Gastroesophageal sphincter (tissue), 4 donors: ENCODE results near the gene TNFRSF4. TPM values are rescaled to one million over a fixed set of nuclear protein-coding genes. Genes with fewer than 3 reads are reported as not detected.

Experiments
- ATAC-seq: fragments of 150-250 bp; one replicate; pipeline ENCODE4 v1.9.1; 2016; ENCODE audit warnings: mild to moderate bottlenecking, moderate library complexity
- H3K27ac ChIP-seq, 4 donors: fragments of 200-600 bp; sonication (generic) in 3 of 4; 1 replicate in 3 of 4; 2 replicates in 1 of 4; pipeline ENCODE4 v1.5.1; 2016 to 2019
- H3K27me3 ChIP-seq: fragments of 200-600 bp; sonication (generic); one replicate; pipeline ENCODE4 v1.5.1; 2019
- H3K36me3 ChIP-seq, 2 donors: fragments of 200-600 bp; sonication (generic); one replicate each; pipeline ENCODE4 v1.5.1; 2019; ENCODE audit warnings: control low read depth in 1 of 2
- H3K4me1 ChIP-seq, 3 donors: fragments of 200-600 bp; sonication (generic); 1 replicate in 2 of 3; 2 replicates in 1 of 3; pipeline ENCODE4 v1.5.1; 2016 to 2019; ENCODE audit warnings: control low read depth in 2 of 3
- H3K4me3 ChIP-seq, 2 donors: fragments of 200-600 bp; sonication (generic); one replicate each; pipeline ENCODE4 v1.5.1; 2019; ENCODE audit warnings: mild to moderate bottlenecking in 1 of 2, moderate library complexity in 1 of 2
- H3K9me3 ChIP-seq, 3 donors: fragments of 200-600 bp; sonication (generic); one replicate each; pipeline ENCODE4 v1.5.1; 2017 to 2019; ENCODE audit warnings: control low read depth in 2 of 3
- EP300 ChIP-seq: sonication (generic); formaldehyde crosslinking; IDR thresholded peaks from one replicate; pipeline ENCODE4 v1.6.1; 2017; ENCODE audit warnings: antibody characterized with exemption, mild to moderate bottlenecking
- POLR2A ChIP-seq, 2 donors: fragments of 450-650 bp; IDR thresholded peaks; one replicate each; pipeline ENCODE4 v1.6.1; 2017; ENCODE audit warnings: antibody characterized with exemption in 2 of 2, mild to moderate bottlenecking in 2 of 2, moderate library complexity in 1 of 2
- POLR2AphosphoS5 ChIP-seq: sonication (generic); formaldehyde crosslinking; IDR thresholded peaks from one replicate; pipeline ENCODE4 v1.6.1; 2017; ENCODE audit warnings: antibody characterized with exemption
- WGBS, 2 donors: methylation state at CpG; one replicate each; pipeline ENCODE4 v1.1.5; 2018; ENCODE audit warnings: low coverage in 1 of 2; 5-methylcytosine and 5-hydroxymethylcytosine counted together
- total RNA-seq, 4 donors: library from RNA; depleted of rRNA; stranded (reverse); fragments of >200 nt; gene quantifications; one replicate each; pipeline ENCODE4 v1.1.0, GENCODE V29; 2016
- TF ChIP-seq, protein P1 (sequence below), 4 experiments: fragments of 200-600 bp in 2 of 4; fragments of 450-650 bp in 2 of 4; sonication (generic) in 1 of 4; IDR thresholded peaks; one replicate each; pipeline ENCODE4 v1.5.1; 2017 to 2019; ENCODE audit warnings: antibody characterized with exemption in 4 of 4, mild to moderate bottlenecking in 2 of 4, moderate library complexity in 2 of 4

TNFRSF4 gene
- total RNA-seq, 4 donors from 2014 or later, result 0.93 to 1.6 (median 1.3) TPM

DNA sequence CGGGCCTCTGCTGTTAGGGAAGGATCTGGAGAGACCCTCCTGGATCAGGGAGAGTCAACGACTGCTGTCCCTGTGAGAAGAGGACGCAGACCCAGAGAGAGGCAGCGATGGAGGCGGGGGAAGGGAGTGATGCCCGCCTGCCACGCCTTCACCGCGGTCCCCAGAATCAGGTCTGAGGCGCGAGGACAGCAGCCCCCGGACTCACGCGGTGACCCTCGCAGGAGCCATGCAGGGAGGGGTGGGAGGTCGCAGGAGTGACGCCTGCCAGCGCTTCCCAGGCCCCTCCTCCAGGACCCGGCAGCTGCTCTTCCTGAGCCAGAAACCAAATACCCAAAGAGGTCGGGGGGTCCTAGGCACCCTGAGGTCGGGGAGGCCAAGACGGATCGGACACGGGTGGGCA lies 6.2 kb upstream of the TNFRSF4 start:
- Histone ChIP-seq H3K4me1 (peaks cover 0 to 5% (median 0%) of the 10 kb centered on the region in 3 donors), H3K27me3 (no peaks in the 10 kb centered on the region), H3K36me3 (peaks cover 0 to 100% of the 10 kb centered on the region in 2 donors), H3K27ac (no peak overlapping the region), H3K9me3 (no peaks in the 10 kb centered on the region), H3K4me3 (no peak overlapping the region)
- TF ChIP-seq EP300, result no peak
- TF ChIP-seq POLR2A (IDR thresholded peaks at IDR 0.05), result no peak
- TF ChIP-seq, protein P1, sequence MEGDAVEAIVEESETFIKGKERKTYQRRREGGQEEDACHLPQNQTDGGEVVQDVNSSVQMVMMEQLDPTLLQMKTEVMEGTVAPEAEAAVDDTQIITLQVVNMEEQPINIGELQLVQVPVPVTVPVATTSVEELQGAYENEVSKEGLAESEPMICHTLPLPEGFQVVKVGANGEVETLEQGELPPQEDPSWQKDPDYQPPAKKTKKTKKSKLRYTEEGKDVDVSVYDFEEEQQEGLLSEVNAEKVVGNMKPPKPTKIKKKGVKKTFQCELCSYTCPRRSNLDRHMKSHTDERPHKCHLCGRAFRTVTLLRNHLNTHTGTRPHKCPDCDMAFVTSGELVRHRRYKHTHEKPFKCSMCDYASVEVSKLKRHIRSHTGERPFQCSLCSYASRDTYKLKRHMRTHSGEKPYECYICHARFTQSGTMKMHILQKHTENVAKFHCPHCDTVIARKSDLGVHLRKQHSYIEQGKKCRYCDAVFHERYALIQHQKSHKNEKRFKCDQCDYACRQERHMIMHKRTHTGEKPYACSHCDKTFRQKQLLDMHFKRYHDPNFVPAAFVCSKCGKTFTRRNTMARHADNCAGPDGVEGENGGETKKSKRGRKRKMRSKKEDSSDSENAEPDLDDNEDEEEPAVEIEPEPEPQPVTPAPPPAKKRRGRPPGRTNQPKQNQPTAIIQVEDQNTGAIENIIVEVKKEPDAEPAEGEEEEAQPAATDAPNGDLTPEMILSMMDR (IDR thresholded peaks at IDR 0.05), result no peak
- TF ChIP-seq POLR2AphosphoS5, result no peak
- ATAC-seq, result no peak
- WGBS, 2 donors, result 100% methylated on average over 1 of the region's 24 CpGs; no CpG with 5 or more reads in 1 of the 2 donors

DNA sequence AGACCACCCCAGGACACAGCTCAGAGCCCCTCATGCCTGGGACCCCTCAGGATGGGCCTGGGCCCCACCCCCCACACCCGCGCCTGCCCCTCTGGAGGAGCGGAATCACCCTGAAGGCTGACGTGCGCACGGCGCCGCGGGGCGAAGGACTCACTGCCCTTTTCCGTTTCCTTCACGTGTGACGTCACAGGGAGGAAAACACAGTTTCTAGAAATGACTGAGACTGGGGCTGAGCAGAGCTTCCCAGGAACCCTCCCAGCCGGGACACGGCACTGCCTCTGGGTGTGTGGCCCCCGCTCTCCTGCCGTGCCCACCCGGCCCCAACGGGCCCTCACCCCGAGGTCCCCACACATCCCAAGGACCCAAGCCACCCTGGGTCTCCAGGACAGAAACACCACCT lies 5.4 kb upstream of the TNFRSF4 start:
- TF ChIP-seq, protein P1 (IDR thresholded peaks at IDR 0.05), result no peak
- TF ChIP-seq POLR2A (IDR thresholded peaks at IDR 0.05) (no peak), EP300 (no peak), POLR2AphosphoS5 (no peak)

DNA sequence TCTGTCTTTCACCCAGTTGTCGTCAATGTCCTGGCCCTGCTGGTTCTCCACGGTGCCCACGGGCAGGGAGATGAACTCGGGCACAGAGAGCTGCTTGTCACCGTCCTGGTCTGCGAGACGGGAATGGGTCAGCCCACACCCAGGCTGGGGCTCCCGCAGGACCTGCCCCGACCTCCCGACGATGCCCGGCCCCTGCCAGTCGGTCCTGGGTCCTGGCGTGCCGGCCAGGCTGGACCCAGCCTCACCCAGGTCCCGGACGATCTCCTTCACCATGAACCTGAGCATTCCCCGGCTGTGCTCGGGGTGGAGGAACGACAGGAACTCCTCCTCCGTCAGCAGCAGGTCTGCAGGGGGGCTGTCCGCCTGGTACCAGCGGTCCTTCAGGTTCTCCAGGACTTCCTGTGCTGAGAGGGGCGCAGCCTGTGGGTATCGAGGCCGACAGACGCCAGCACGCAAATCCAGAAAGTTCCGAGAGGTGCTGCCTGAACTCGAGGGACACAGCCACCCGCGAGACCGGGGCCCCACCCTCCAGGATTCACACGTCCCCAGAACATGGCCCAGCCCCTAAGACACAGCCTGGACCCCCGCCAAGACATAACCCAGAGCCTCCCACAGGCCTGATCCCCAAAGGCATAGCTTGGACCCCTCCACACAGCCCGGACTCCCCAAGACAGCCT lies 4.7 kb upstream of the TNFRSF4 start:
- TF ChIP-seq, protein P1 (IDR thresholded peaks at IDR 0.05), result no peak
- no peak for TF ChIP-seq EP300
- no peak for TF ChIP-seq POLR2AphosphoS5
- TF ChIP-seq POLR2A (IDR thresholded peaks at IDR 0.05), result no peak
- H3K36me3 ChIP-seq, result peaks cover 0 to 86% of the 10 kb centered on the region in 2 donors

More for the DNA sequence above, 5.4 kb upstream of the TNFRSF4 start:
- WGBS, 2 donors, result no CpG with 5 or more reads among the region's 20 CpGs
- H3K27me3 ChIP-seq, result no peaks in the 10 kb centered on the region
- no peak overlapping the region for H3K27ac ChIP-seq
- H3K4me3 ChIP-seq, result no peak overlapping the region
- no peak for ATAC-seq
- H3K4me1 ChIP-seq, result peaks cover 0 to 8% (median 0%) of the 10 kb centered on the region in 3 donors
- H3K9me3 ChIP-seq, result no peaks in the 10 kb centered on the region
- H3K36me3 ChIP-seq, result peaks cover 0 to 93% of the 10 kb centered on the region in 2 donors

DNA sequence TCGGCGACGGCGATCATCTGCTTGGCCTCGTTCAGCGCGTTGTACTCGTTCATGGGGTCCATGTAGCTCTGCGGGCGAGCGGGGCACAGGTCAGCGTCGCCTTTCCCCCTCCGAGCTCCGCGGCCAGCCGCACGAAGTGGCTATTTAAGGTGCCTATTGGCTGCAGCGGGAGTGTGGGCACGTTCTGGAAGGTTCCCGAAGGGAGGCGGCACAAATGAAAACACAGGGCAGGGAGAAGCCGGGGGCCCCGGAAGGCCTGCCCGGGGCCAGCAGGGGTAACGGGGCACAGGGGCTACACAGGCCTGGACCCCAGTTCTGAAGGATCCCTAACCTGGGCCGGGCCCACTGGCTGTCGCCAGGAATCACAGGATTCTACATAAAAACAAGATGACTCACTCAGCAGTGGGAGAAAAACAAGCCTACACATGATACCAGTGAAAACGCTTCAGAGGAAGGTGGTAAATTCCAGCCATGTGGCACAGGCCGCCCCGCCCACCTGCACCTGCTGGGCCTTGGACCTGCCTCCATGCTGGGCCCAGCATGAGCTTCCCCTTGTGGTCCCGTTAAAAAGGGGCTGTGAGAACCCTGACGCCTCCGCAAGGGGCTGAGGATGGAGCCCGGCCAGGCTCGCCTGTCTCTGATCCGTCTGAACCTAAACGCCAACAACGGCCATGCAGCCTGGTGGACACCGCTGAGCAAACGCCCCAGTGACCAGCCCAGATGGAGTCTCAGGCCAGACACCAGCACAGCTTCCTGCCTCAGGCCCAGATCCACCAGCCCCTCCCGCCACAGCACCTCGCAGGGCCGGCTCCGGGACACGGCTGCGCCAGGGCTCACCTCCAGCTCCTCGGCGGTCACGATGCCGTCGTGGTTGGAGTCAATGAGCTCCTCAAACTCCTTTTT lies 3.9 kb upstream of the TNFRSF4 start:
- H3K27me3 ChIP-seq, result no peaks in the 10 kb centered on the region
- TF ChIP-seq POLR2A (IDR thresholded peaks at IDR 0.05), result no peak
- TF ChIP-seq POLR2AphosphoS5, result no peak
- TF ChIP-seq EP300, result no peak
- TF ChIP-seq, protein P1 (IDR thresholded peaks at IDR 0.05), result no peak
- H3K4me1 ChIP-seq, result peaks cover 0 to 22% (median 0%) of the 10 kb centered on the region in 3 donors
- no peaks in the 10 kb centered on the region for H3K9me3 ChIP-seq
- no peak overlapping the region for H3K27ac ChIP-seq
- no peak overlapping the region for H3K4me3 ChIP-seq
- 87% methylated on average over 25 of the region's 52 CpGs; no CpG with 5 or more reads in 1 of the 2 donors for WGBS, 2 donors
- peaks cover 0 to 78% of the 10 kb centered on the region in 2 donors for H3K36me3 ChIP-seq
- no peak for ATAC-seq

More for the DNA sequence above, 4.7 kb upstream of the TNFRSF4 start:
- Histone ChIP-seq H3K4me1 (peaks cover 0 to 14% (median 0%) of the 10 kb centered on the region in 3 donors), H3K27ac (no peak overlapping the region), H3K9me3 (no peaks in the 10 kb centered on the region), H3K4me3 (no peak overlapping the region), H3K27me3 (no peaks in the 10 kb centered on the region)
- no CpG with 5 or more reads among the region's 36 CpGs for WGBS, 2 donors
- ATAC-seq, result no peak
